GM23338 (cell line): ENCODE measurements around the gene KLHL25. TPM values are rescaled to one million over a fixed set of nuclear protein-coding genes. Genes with fewer than 3 reads are reported as not detected.
"Not testable (repeated sequence)": the region's sequence is repeated elsewhere in the genome, so short reads cannot be mapped to it uniquely, and the experiment has no call there.

Experiments used
- ATAC-seq: fragments of 200-7000 bp; cut with Tn5 transposase; 3 replicates; pipeline ENCODE4 v1.9.1; 2020
- DNase-seq: peaks from one replicate; pipeline ENCODE4 v3.0.0-alpha.2; 2015; ENCODE audit warnings: low spot score
- H2AFZ ChIP-seq: fragments of 200-600 bp; sonication (generic); 2 replicates; pipeline ENCODE4 v1.8.0; 2016; ENCODE audit warnings: antibody characterized with exemption, mild to moderate bottlenecking, moderate library complexity
- H3F3A ChIP-seq: fragments of 200-600 bp; sonication (generic); replicated peaks from 2 replicates; pipeline ENCODE4 v1.8.0; 2017; ENCODE audit warnings: antibody characterized with exemption, mixed run types, low read depth
- H3K27ac ChIP-seq: fragments of 200-600 bp; sonication (generic); 2 replicates; pipeline ENCODE4 v1.6.1; 2016; ENCODE audit warnings: low read depth
- H3K27me3 ChIP-seq: fragments of 200-600 bp; sonication (generic); 2 replicates; pipeline ENCODE4 v1.8.0; 2016; ENCODE audit warnings: mild to moderate bottlenecking, mixed run types, moderate library complexity; ENCODE audit not compliant: insufficient read depth
- H3K36me3 ChIP-seq: fragments of 200-600 bp; sonication (generic); 2 replicates; pipeline ENCODE4 v1.8.0; 2016; ENCODE audit warnings: mild to moderate bottlenecking; ENCODE audit not compliant: insufficient read depth
- H3K4me1 ChIP-seq: fragments of 200-600 bp; sonication (generic); 2 replicates; pipeline ENCODE4 v1.8.0; 2016; ENCODE audit warnings: mild to moderate bottlenecking, moderate library complexity; ENCODE audit not compliant: insufficient read depth
- H3K4me2 ChIP-seq: fragments of 200-600 bp; sonication (generic); 2 replicates; pipeline ENCODE4 v1.7.1; 2017; ENCODE audit warnings: mixed run types
- H3K4me3 ChIP-seq: fragments of 200-600 bp; sonication (generic); 2 replicates; pipeline ENCODE4 v1.6.1; 2016; ENCODE audit warnings: mixed run types
- H3K79me2 ChIP-seq: fragments of 200-600 bp; sonication (generic); replicated peaks from 2 replicates; pipeline ENCODE4 v1.8.0; 2017; ENCODE audit warnings: mild to moderate bottlenecking; ENCODE audit not compliant: insufficient read depth
- H3K9me2 ChIP-seq: fragments of 200-600 bp; sonication (generic); 2 replicates; pipeline ENCODE4 v1.8.0; 2017; ENCODE audit not compliant: insufficient read depth
- H4K20me1 ChIP-seq: fragments of 200-600 bp; sonication (generic); replicated peaks from 2 replicates; pipeline ENCODE4 v1.8.0; 2017; ENCODE audit warnings: mild to moderate bottlenecking; ENCODE audit not compliant: insufficient read depth
- H3K27ac Mint-ChIP-seq: 2 replicates; pipeline ENCODE4 v1.8.0; 2020; ENCODE audit warnings: inconsistent platforms, mild to moderate bottlenecking, moderate library complexity, mixed read lengths
- H3K27me3 Mint-ChIP-seq: 3 replicates; pipeline ENCODE4 v1.8.0; 2022; ENCODE audit warnings: low read depth, mild to moderate bottlenecking, moderate library complexity, mixed read lengths, inconsistent platforms; ENCODE audit not compliant: insufficient read depth, poor library complexity
- H3K36me3 Mint-ChIP-seq: 3 replicates; pipeline ENCODE4 v1.8.0; 2021; ENCODE audit warnings: low read depth, mild to moderate bottlenecking, inconsistent platforms, moderate library complexity, mixed read lengths
- H3K4me1 Mint-ChIP-seq: 3 replicates; pipeline ENCODE4 v1.8.0; 2020; ENCODE audit warnings: mild to moderate bottlenecking, inconsistent platforms, mixed read lengths
- H3K4me3 Mint-ChIP-seq: 3 replicates; pipeline ENCODE4 v1.8.0; 2021; ENCODE audit warnings: moderate library complexity, mild to moderate bottlenecking, inconsistent platforms, mixed read lengths
- H3K9me3 Mint-ChIP-seq: 3 replicates; pipeline ENCODE4 v1.8.0; 2020; ENCODE audit warnings: moderate library complexity, mild to moderate bottlenecking, inconsistent platforms, mixed read lengths
- CREB1 ChIP-seq: fragments of 250-450 bp; sonication (Bioruptor Pico); IDR thresholded peaks from 2 replicates; pipeline ENCODE4 v1.5.0; 2020; ENCODE audit warnings: low read depth, mild to moderate bottlenecking, moderate library complexity
- CTCF ChIP-seq, 2 experiments: fragments of 200-600 bp in 1 of 2; sonication (generic) in 1 of 2; conservative IDR thresholded peaks; 2 replicates each; pipeline versions ENCODE4 v1.5.1 to v1.6.1; 2016 to 2017; ENCODE audit warnings: antibody characterized with exemption in 2 of 2, low read depth in 2 of 2, mild to moderate bottlenecking in 2 of 2, moderate library complexity in 1 of 2
- JUNB ChIP-seq: IDR thresholded peaks from one replicate; pipeline ENCODE4 v1.6.1; 2016; ENCODE audit warnings: antibody characterized with exemption; ENCODE audit not compliant: unreplicated experiment
- POLR2AphosphoS5 ChIP-seq: IDR thresholded peaks from 2 replicates; pipeline ENCODE4 v1.6.1; 2016; ENCODE audit warnings: antibody characterized with exemption, low read depth
- ZNF114 ChIP-seq: fragments of 250-450 bp; sonication (Bioruptor Pico); IDR thresholded peaks from 2 replicates; pipeline ENCODE4 v1.5.0; 2020; ENCODE audit warnings: mild to moderate bottlenecking, moderate library complexity
- ZNF331 ChIP-seq: fragments of 250-450 bp; sonication (Bioruptor Pico); IDR thresholded peaks from 2 replicates; pipeline ENCODE4 v1.5.0; 2020; ENCODE audit warnings: low read depth, mild to moderate bottlenecking, moderate library complexity
- polyA plus RNA-seq: library from polyadenylated mRNA; unstranded; fragments of >200 nt; fragmentation: Nextera tagmentation; extraction: Ambion mirVana; gene quantifications from 2 replicates; pipeline ENCODE4 v1.2.1, GENCODE V29; 2016
- total RNA-seq: library from RNA; depleted of rRNA; stranded (reverse); fragments of >200 nt; shearing (Covaris generic); gene quantifications from 2 replicates; pipeline ENCODE4 v1.2.3, GENCODE V29; 2014

Gene KLHL25
- total and polyA plus RNA-seq, 2 experiments from 2014 or later, result 5.2 to 28.5 TPM

- no peaks in the 10 kb centered on the region for H3K27me3 ChIP-seq
- no peak for TF ChIP-seq POLR2AphosphoS5
- TF ChIP-seq ZNF331 (CRISPR knock-in tag), result no peak
- TF ChIP-seq CREB1, result no peak
- no peak for TF ChIP-seq JUNB
- no peak for TF ChIP-seq ZNF114 (CRISPR knock-in tag)
- H3K27me3 Mint-ChIP-seq, result peaks cover 10% of the 10 kb centered on the region
- H3K4me3 ChIP-seq, result no peak overlapping the region
- no peak overlapping the region for H3K27ac ChIP-seq
- H2AFZ ChIP-seq, result no peak overlapping the region
- H3K79me2 ChIP-seq, result no peaks in the 10 kb centered on the region
- no peaks in the 10 kb centered on the region for H3K36me3 ChIP-seq
- DNase-seq, result no peak
- H3K36me3 Mint-ChIP-seq, result no peaks in the 10 kb centered on the region; the same call in 2 of the 3 replicates
- no peaks in the 10 kb centered on the region for H3K9me2 ChIP-seq
- H3K4me2 ChIP-seq, result no peak overlapping the region
- ATAC-seq, result no peak
- H3F3A ChIP-seq, result no peaks in the 10 kb centered on the region
- H3K27ac Mint-ChIP-seq, result no peak overlapping the region
- H3K4me3 Mint-ChIP-seq, result no peak overlapping the region
- peaks cover 2% of the 10 kb centered on the region; the same call in 1 of the 3 replicates for H3K4me1 Mint-ChIP-seq
- H3K9me3 Mint-ChIP-seq, result no peaks in the 10 kb centered on the region
- H4K20me1 ChIP-seq, result no peaks in the 10 kb centered on the region
- no peaks in the 10 kb centered on the region for H3K4me1 ChIP-seq
Observed at GRCh38 chr15:85832394-85832793, 37.7 kb upstream of the KLHL25 start.

- Mint-ChIP-seq H3K27me3 (peaks cover 10% of the 10 kb centered on the region), H3K4me1 (peaks cover 2% of the 10 kb centered on the region; the same call in 1 of the 3 replicates), H3K36me3 (no peaks in the 10 kb centered on the region; the same call in 2 of the 3 replicates), H3K4me3 (no peak overlapping the region), H3K27ac (no peak overlapping the region), H3K9me3 (no peaks in the 10 kb centered on the region)
- Histone ChIP-seq H3K27me3 (no peaks in the 10 kb centered on the region), H3K4me2 (no peak overlapping the region), H3K4me1 (no peaks in the 10 kb centered on the region), H4K20me1 (no peaks in the 10 kb centered on the region), H3K36me3 (no peaks in the 10 kb centered on the region), H3K79me2 (no peaks in the 10 kb centered on the region), H3K27ac (no peak overlapping the region), H3F3A (no peaks in the 10 kb centered on the region), H3K9me2 (no peaks in the 10 kb centered on the region), H3K4me3 (no peak overlapping the region), H2AFZ (peak overlapping the region; percentile 0; the same call in 1 of the 2 replicates)
- TF ChIP-seq POLR2AphosphoS5, result no peak
- no peak for TF ChIP-seq ZNF114 (CRISPR knock-in tag)
- TF ChIP-seq CREB1, result no peak
- peak; percentile 74 to 93 for TF ChIP-seq CTCF (conservative IDR thresholded peaks at IDR 0.05; ENCODE audit: low read depth in 2 of 2)
- DNase-seq (peak; percentile 79), ATAC-seq (peak; percentile 99)
Observed at GRCh38 chr15:85831415-85832113, 36.8 kb upstream of the KLHL25 start.

- H3K4me1 ChIP-seq, H3K4me3 Mint-ChIP-seq, H3K36me3 ChIP-seq, H3K9me2 ChIP-seq, ATAC-seq, H3K4me3 ChIP-seq, H3K4me2 ChIP-seq, H3K79me2 ChIP-seq, H3K27ac ChIP-seq, DNase-seq, H3K36me3 Mint-ChIP-seq, H3F3A ChIP-seq, H3K9me3 Mint-ChIP-seq, H3K4me1 Mint-ChIP-seq, H4K20me1 ChIP-seq, H3K27me3 ChIP-seq, H3K27ac Mint-ChIP-seq, H2AFZ ChIP-seq: not testable (repeated sequence)
- H3K27me3 Mint-ChIP-seq, result peaks cover 10% of the 10 kb centered on the region
Observed at GRCh38 chr15:85829754-85830153, 35.0 kb upstream of the KLHL25 start.
